B cell (primary cell): ENCODE measurements around the gene RAB4A. TPM values are rescaled to one million over a fixed set of nuclear protein-coding genes. Genes with fewer than 3 reads are reported as not detected.

Source experiments
- ATAC-seq: fragments of 200-7000 bp; cut with Tn5 transposase; one replicate; pipeline ENCODE4 v1.10.0; 2021; ENCODE audit warnings: low read depth, mild to moderate bottlenecking, moderate number of reproducible peaks, moderate library complexity
- CTCF ChIA-PET: fragments of 350-600 bp; sonication (Branson Sonifier 250); formaldehyde crosslinking; loops from one replicate; lab custom pipeline; 2021; ENCODE audit warnings: antibody characterized with exemption, inconsistent platforms; lab: Charles Lee
- POLR2A ChIA-PET: fragments of 350-600 bp; sonication (Branson Sonifier 250); formaldehyde crosslinking; loops from one replicate; lab custom pipeline; 2021; ENCODE audit warnings: antibody characterized with exemption; lab: Charles Lee
- DNase-seq: peaks from one replicate; pipeline ENCODE4 v3.0.0; 2013
- H2AFZ ChIP-seq: 2 replicates; pipeline ENCODE4 v1.6.1; 2012; ENCODE audit warnings: mild to moderate bottlenecking, low read depth, low read length; ENCODE audit not compliant: insufficient read depth, poor library complexity, severe bottlenecking
- H3K27ac ChIP-seq, 2 donors: 1 replicate in 1 of 2; 2 replicates in 1 of 2; pipeline ENCODE4 v1.5.1; 2012 to 2013; ENCODE audit warnings: low read length in 2 of 2, mild to moderate bottlenecking in 2 of 2, moderate library complexity in 1 of 2
- H3K27me3 ChIP-seq, 4 experiments: fragments of 200-600 bp in 1 of 4; sonication (generic) in 1 of 4; replicated peaks in 1 of 4; 1 replicate in 2 of 4; 2 replicates in 2 of 4; pipeline versions ENCODE4 v1.6.1 to v1.7.0; 2013 to 2016; ENCODE audit warnings: low read length in 3 of 4, mild to moderate bottlenecking in 2 of 4, mixed read lengths in 1 of 4, moderate library complexity in 1 of 4; ENCODE audit not compliant: insufficient read depth in 4 of 4, control insufficient read depth in 3 of 4; ENCODE audit errors: control extremely low read depth in 1 of 4
- H3K36me3 ChIP-seq, 2 experiments: replicated peaks in 1 of 2; 1 replicate in 1 of 2; 2 replicates in 1 of 2; pipeline versions ENCODE4 v1.6.1 to v1.7.1; 2013; ENCODE audit warnings: low read length in 1 of 2; ENCODE audit not compliant: insufficient read depth in 2 of 2, control insufficient read depth in 1 of 2; ENCODE audit errors: control extremely low read depth in 1 of 2, extremely low read depth in 1 of 2
- H3K4me1 ChIP-seq, 2 donors: fragments of 200-600 bp in 1 of 2; sonication (generic) in 1 of 2; 1 replicate in 1 of 2; 2 replicates in 1 of 2; pipeline versions ENCODE4 v1.5.1 to v1.6.1; 2013 to 2017; ENCODE audit warnings: low read length in 2 of 2; ENCODE audit not compliant: control insufficient read depth in 2 of 2, insufficient read depth in 2 of 2
- H3K4me2 ChIP-seq: replicated peaks from 2 replicates; pipeline ENCODE3; 2012; ENCODE audit warnings: mild to moderate bottlenecking, low read depth, low read length; ENCODE audit not compliant: poor library complexity, severe bottlenecking
- H3K4me3 ChIP-seq, 5 experiments: fragments of 200-600 bp in 1 of 5; sonication (generic) in 1 of 5; 1 replicate in 3 of 5; 2 replicates in 2 of 5; pipeline versions ENCODE4 v1.5.1 to v1.7.0; 2011 to 2016; ENCODE audit warnings: low read length in 4 of 5, mild to moderate bottlenecking in 4 of 5, low read depth in 2 of 5, control low read depth in 1 of 5, moderate library complexity in 1 of 5; ENCODE audit not compliant: insufficient read depth in 1 of 5; ENCODE audit errors: control extremely low read depth in 1 of 5, extremely low read depth in 1 of 5
- H3K79me2 ChIP-seq: fragments of 200-600 bp; sonication (generic); one replicate; pipeline ENCODE4 v1.6.0; 2016; ENCODE audit warnings: low read length; ENCODE audit not compliant: control insufficient read depth, insufficient read depth
- H3K9ac ChIP-seq: fragments of 200-600 bp; sonication (generic); 2 replicates; pipeline ENCODE4 v1.6.1; 2017; ENCODE audit warnings: mild to moderate bottlenecking, low read length, moderate library complexity
- H3K9me3 ChIP-seq, 3 donors: one replicate each; pipeline versions ENCODE4 v1.6.1 to v1.7.1; 2013; ENCODE audit warnings: low read length in 2 of 3; ENCODE audit not compliant: control insufficient read depth in 2 of 3, insufficient read depth in 1 of 3; ENCODE audit errors: control extremely low read depth in 1 of 3
- H4K20me1 ChIP-seq: 2 replicates; pipeline ENCODE4 v1.6.0; 2012; ENCODE audit warnings: mild to moderate bottlenecking, low read length; ENCODE audit not compliant: insufficient read depth, control insufficient read depth, poor library complexity, severe bottlenecking
- H3K27ac Mint-ChIP-seq: one replicate; pipeline ENCODE4 v1.8.0; 2021; ENCODE audit warnings: mixed read lengths
- H3K27me3 Mint-ChIP-seq: one replicate; pipeline ENCODE4 v1.8.0; 2021; ENCODE audit warnings: mixed read lengths
- H3K4me1 Mint-ChIP-seq: one replicate; pipeline ENCODE4 v1.8.0; 2021; ENCODE audit warnings: mixed read lengths
- H3K4me3 Mint-ChIP-seq: one replicate; pipeline ENCODE4 v1.8.0; 2021; ENCODE audit warnings: mixed read lengths
- H3K9me3 Mint-ChIP-seq: one replicate; pipeline ENCODE4 v1.8.0; 2022; ENCODE audit warnings: mixed read lengths; ENCODE audit not compliant: insufficient read depth
- CTCF ChIP-seq: fragments of 200-600 bp; IDR thresholded peaks from one replicate; pipeline ENCODE4 v1.8.0; 2022; ENCODE audit warnings: antibody characterized with exemption, mild to moderate bottlenecking
- EZH2 ChIP-seq: IDR thresholded peaks from 2 replicates; pipeline ENCODE4 v1.6.1; 2012; ENCODE audit warnings: borderline replicate concordance, low read depth, mild to moderate bottlenecking, moderate library complexity, low read length; ENCODE audit not compliant: insufficient read depth, poor library complexity, severe bottlenecking
- WGBS: methylation state at CpG from one replicate; pipeline ENCODE4 v1.1.5; 2013; ENCODE audit warnings: missing lambda C conversion rate; ENCODE audit not compliant: insufficient coverage; 5-methylcytosine and 5-hydroxymethylcytosine counted together
- intact Hi-C: fragments of 100-400 bp; cut with micrococcal nuclease; formaldehyde crosslinking; loops from one replicate; pipeline ENCODE4 v1.10.0; 2022
- polyA plus RNA-seq: library from polyadenylated mRNA; depleted of rRNA; stranded (reverse); fragments of >200 nt; gene quantifications from 2 replicates; pipeline ENCODE4 v1.2.3, GENCODE V29; 2012
- total RNA-seq, 2 donors: library from RNA; stranded (reverse); fragments of 120-200 nt in 1 of 2; gene quantifications; 1 replicate in 1 of 2; 2 replicates in 1 of 2; pipeline versions ENCODE4 v1.2.3 to v1.2.4, GENCODE V29; 2013 to 2022

The RAB4A gene
- total and polyA plus RNA-seq, 2 donors (not counting 1 experiment from before 2014, with no cell fraction given) = 14.7 to 49.7 TPM

- H3K4me3 ChIP-seq = no peak overlapping the region
- H3K27me3 ChIP-seq = no peaks in the 10 kb centered on the region
- peaks cover 8 to 12% of the 10 kb centered on the region in 2 donors for H3K4me1 ChIP-seq
- H3K9ac ChIP-seq = no peak overlapping the region
- intact Hi-C loops = no loop called here
- H3K4me2 ChIP-seq = no peak overlapping the region
- POLR2A ChIA-PET = no interaction called here
- no peak overlapping the region for H2AFZ ChIP-seq
- no peak for TF ChIP-seq CTCF
- no peak for TF ChIP-seq EZH2
- no peak overlapping the region for H3K27ac ChIP-seq
- Mint-ChIP-seq H3K27me3 (peaks cover 3% of the 10 kb centered on the region), H3K4me1 (peaks cover 9% of the 10 kb centered on the region), H3K4me3 (no peak overlapping the region), H3K9me3 (no peaks in the 10 kb centered on the region), H3K27ac (no peak overlapping the region)
- no peak for ATAC-seq
- H3K36me3 ChIP-seq = no peaks in the 10 kb centered on the region
- no peaks in the 10 kb centered on the region for H3K79me2 ChIP-seq
- no peaks in the 10 kb centered on the region for H4K20me1 ChIP-seq
- WGBS = 100% methylated on average over 9 of the region's 12 CpGs
- CTCF ChIA-PET = no interaction called here
- no peak for DNase-seq
- no peaks in the 10 kb centered on the region for H3K9me3 ChIP-seq
Measured at GRCh38 chr1:229252228-229252984, 18.5 kb upstream of the RAB4A start.
